ENCODE measurements around the gene LRPAP1. TPM values are rescaled to one million over a fixed set of nuclear protein-coding genes. Genes with fewer than 3 reads are reported as not detected.
"Not testable (repeated sequence)": the region's sequence is repeated elsewhere in the genome, so short reads cannot be mapped to it uniquely, and the experiment has no call there.

The LRPAP1 gene
- polyA plus RNA-seq, 1 donor = 219 TPM

- no peak for DNase-seq
- H3K4me3 ChIP-seq (ENCODE audit: low read length) = no peak overlapping the region
- peaks cover 35% of the 10 kb centered on the region for H3K27me3 ChIP-seq (ENCODE audit: control insufficient read depth, insufficient read depth, low read length)
- no CpG with 5 or more reads among the region's 21 CpGs for WGBS (ENCODE audit: insufficient coverage, low lambda C conversion rate)
- H3K9me3 ChIP-seq (ENCODE audit: control insufficient read depth, low read depth, low read length) = peaks cover 4% of the 10 kb centered on the region
- no peaks in the 10 kb centered on the region for H3K36me3 ChIP-seq (ENCODE audit: control insufficient read depth, insufficient read depth, low read length)
- no peak overlapping the region for H3K27ac ChIP-seq (ENCODE audit: low read length)
- no peaks in the 10 kb centered on the region for H3K4me1 ChIP-seq (ENCODE audit: control insufficient read depth, insufficient read depth, low read length)
These were observed 67.1 kb downstream of the LRPAP1 start for GRCh38 chr4:3464911-3465697.

- Histone ChIP-seq H3K9me3 (ENCODE audit: control insufficient read depth, low read depth, low read length) (peaks cover 4% of the 10 kb centered on the region), H3K27ac (ENCODE audit: low read length) (no peak overlapping the region), H3K36me3 (ENCODE audit: control insufficient read depth, insufficient read depth, low read length) (no peaks in the 10 kb centered on the region), H3K27me3 (ENCODE audit: control insufficient read depth, insufficient read depth, low read length) (peaks cover 35% of the 10 kb centered on the region), H3K4me3 (ENCODE audit: low read length) (no peak overlapping the region), H3K4me1 (ENCODE audit: control insufficient read depth, insufficient read depth, low read length) (no peaks in the 10 kb centered on the region)
- DNase-seq = no peak
- WGBS (ENCODE audit: insufficient coverage, low lambda C conversion rate) = no CpG with 5 or more reads among the region's 15 CpGs
These were observed 67.8 kb downstream of the LRPAP1 start for GRCh38 chr4:3464349-3464905.

GRCh38 chr4:3463556-3464348, 68.5 kb downstream of the LRPAP1 start:
- WGBS (ENCODE audit: insufficient coverage, low lambda C conversion rate) = no CpG with 5 or more reads among the region's 43 CpGs
- peaks cover 35% of the 10 kb centered on the region for H3K27me3 ChIP-seq (ENCODE audit: control insufficient read depth, insufficient read depth, low read length)
- no peak overlapping the region for H3K27ac ChIP-seq (ENCODE audit: low read length)
- no peaks in the 10 kb centered on the region for H3K36me3 ChIP-seq (ENCODE audit: control insufficient read depth, insufficient read depth, low read length)
- peaks cover 4% of the 10 kb centered on the region for H3K9me3 ChIP-seq (ENCODE audit: control insufficient read depth, low read depth, low read length)
- no peak for DNase-seq
- no peaks in the 10 kb centered on the region for H3K4me1 ChIP-seq (ENCODE audit: control insufficient read depth, insufficient read depth, low read length)
- no peak overlapping the region for H3K4me3 ChIP-seq (ENCODE audit: low read length)

GRCh38 chr4:3462790-3463415, 69.3 kb downstream of the LRPAP1 start, which contains the start of gene DOK7:
TSS of gene DOK7 (plus strand) at chr4:3463306. CDS start at chr4:3463376, 70 bp downstream.
- Histone ChIP-seq H3K9me3 (ENCODE audit: control insufficient read depth, low read depth, low read length) (no peaks in the 10 kb centered on the region), H3K27ac (ENCODE audit: low read length) (no peak within 1 kb of the TSS), H3K4me1 (ENCODE audit: control insufficient read depth, insufficient read depth, low read length) (no peaks in the 10 kb centered on the region), H3K36me3 (ENCODE audit: control insufficient read depth, insufficient read depth, low read length) (no peaks in the 10 kb centered on the region), H3K27me3 (ENCODE audit: control insufficient read depth, insufficient read depth, low read length) (peaks cover 35% of the 10 kb centered on the region), H3K4me3 (ENCODE audit: low read length) (no peak within 1 kb of the TSS)
- WGBS (ENCODE audit: insufficient coverage, low lambda C conversion rate) = no CpG with 5 or more reads among the region's 44 CpGs
- peak in 1 of 2 donors; percentile 28 for DNase-seq

- no peak for DNase-seq
These were observed 69.9 kb downstream of the LRPAP1 start for GRCh38 chr4:3462321-3462789.

GRCh38 chr4:3461515-3462291, 70.5 kb downstream of the LRPAP1 start:
- no CpG with 5 or more reads among the region's 25 CpGs for WGBS (ENCODE audit: insufficient coverage, low lambda C conversion rate)
- no peak overlapping the region for H3K27ac ChIP-seq (ENCODE audit: low read length)

More at GRCh38 chr4:3462321-3462789, 69.9 kb downstream of the LRPAP1 start:
- Histone ChIP-seq H3K4me1 (ENCODE audit: control insufficient read depth, insufficient read depth, low read length) (no peaks in the 10 kb centered on the region), H3K36me3 (ENCODE audit: control insufficient read depth, insufficient read depth, low read length) (no peaks in the 10 kb centered on the region), H3K9me3 (ENCODE audit: control insufficient read depth, low read depth, low read length) (no peaks in the 10 kb centered on the region), H3K27ac (ENCODE audit: low read length) (no peak overlapping the region), H3K27me3 (ENCODE audit: control insufficient read depth, insufficient read depth, low read length) (peaks cover 35% of the 10 kb centered on the region), H3K4me3 (ENCODE audit: low read length) (no peak overlapping the region)
- no CpG with 5 or more reads among the region's 10 CpGs for WGBS (ENCODE audit: insufficient coverage, low lambda C conversion rate)

GRCh38 chr4:3460926-3461325, 71.3 kb downstream of the LRPAP1 start:
- no CpG with 5 or more reads among the region's 5 CpGs for WGBS (ENCODE audit: insufficient coverage, low lambda C conversion rate)
- Histone ChIP-seq H3K9me3 (ENCODE audit: control insufficient read depth, low read depth, low read length) (peaks cover 5% of the 10 kb centered on the region), H3K36me3 (ENCODE audit: control insufficient read depth, insufficient read depth, low read length) (no peaks in the 10 kb centered on the region), H3K4me3 (ENCODE audit: low read length) (no peak overlapping the region), H3K27me3 (ENCODE audit: control insufficient read depth, insufficient read depth, low read length) (peaks cover 35% of the 10 kb centered on the region), H3K27ac (ENCODE audit: low read length) (no peak overlapping the region), H3K4me1 (ENCODE audit: control insufficient read depth, insufficient read depth, low read length) (no peaks in the 10 kb centered on the region)
- no peak for DNase-seq

More at GRCh38 chr4:3461515-3462291, 70.5 kb downstream of the LRPAP1 start:
- H3K4me3 ChIP-seq (ENCODE audit: low read length) = no peak overlapping the region
- no peaks in the 10 kb centered on the region for H3K4me1 ChIP-seq (ENCODE audit: control insufficient read depth, insufficient read depth, low read length)
- H3K9me3 ChIP-seq (ENCODE audit: control insufficient read depth, low read depth, low read length) = no peaks in the 10 kb centered on the region
- DNase-seq = no peak
- no peaks in the 10 kb centered on the region for H3K36me3 ChIP-seq (ENCODE audit: control insufficient read depth, insufficient read depth, low read length)
- peaks cover 35% of the 10 kb centered on the region for H3K27me3 ChIP-seq (ENCODE audit: control insufficient read depth, insufficient read depth, low read length)

GRCh38 chr4:3459156-3459555, 73.1 kb downstream of the LRPAP1 start:
- no CpG with 5 or more reads among the region's 5 CpGs for WGBS (ENCODE audit: insufficient coverage, low lambda C conversion rate)
- DNase-seq; H3K4me3 ChIP-seq (ENCODE audit: low read length); H3K27ac ChIP-seq (ENCODE audit: low read length); H3K4me1 ChIP-seq (ENCODE audit: control insufficient read depth, insufficient read depth, low read length); H3K9me3 ChIP-seq (ENCODE audit: control insufficient read depth, low read depth, low read length); H3K36me3 ChIP-seq (ENCODE audit: control insufficient read depth, insufficient read depth, low read length): not testable (repeated sequence)
- H3K27me3 ChIP-seq (ENCODE audit: control insufficient read depth, insufficient read depth, low read length) = peaks cover 26% of the 10 kb centered on the region

GRCh38 chr4:3458371-3458770, 73.9 kb downstream of the LRPAP1 start:
- Histone ChIP-seq H3K4me3 (ENCODE audit: low read length) (no peak overlapping the region), H3K27me3 (ENCODE audit: control insufficient read depth, insufficient read depth, low read length) (peaks cover 19% of the 10 kb centered on the region), H3K4me1 (ENCODE audit: control insufficient read depth, insufficient read depth, low read length) (no peaks in the 10 kb centered on the region), H3K27ac (ENCODE audit: low read length) (no peak overlapping the region), H3K9me3 (ENCODE audit: control insufficient read depth, low read depth, low read length) (peaks cover 5% of the 10 kb centered on the region), H3K36me3 (ENCODE audit: control insufficient read depth, insufficient read depth, low read length) (no peaks in the 10 kb centered on the region)
- DNase-seq = no peak
- no CpG with 5 or more reads among the region's 6 CpGs for WGBS (ENCODE audit: insufficient coverage, low lambda C conversion rate)

All from large intestine (tissue), 3 donors.